Ovary (tissue), 9 donors: ENCODE results near the gene TAPT1. TPM values are rescaled to one million over a fixed set of nuclear protein-coding genes. Genes with fewer than 3 reads are reported as not detected.

ENCODE experiments used
- DNase-seq, 5 donors: peaks; one replicate each; pipeline ENCODE4 v3.0.0-alpha.2; 2019 to 2020
- H3K27ac ChIP-seq, 2 donors: fragments of 200-600 bp; one replicate each; pipeline versions ENCODE4 v1.5.1 to v1.8.0; 2019 to 2022
- H3K27me3 ChIP-seq: fragments of 200-600 bp; one replicate; pipeline ENCODE4 v1.8.0; 2022
- H3K36me3 ChIP-seq: fragments of 200-600 bp; sonication (generic); one replicate; pipeline ENCODE4 v1.5.1; 2019
- H3K4me1 ChIP-seq: one replicate; pipeline ENCODE4 v1.8.1; 2013; ENCODE audit warnings: mild to moderate bottlenecking, moderate library complexity; ENCODE audit not compliant: insufficient read depth
- H3K4me3 ChIP-seq: fragments of 200-600 bp; sonication (generic); one replicate; pipeline ENCODE4 v1.5.1; 2017
- H3K9me3 ChIP-seq, 2 donors: fragments of 200-600 bp in 1 of 2; sonication (generic) in 1 of 2; one replicate each; pipeline versions ENCODE4 v1.5.1 to v1.8.1; 2013 to 2019; ENCODE audit warnings: mild to moderate bottlenecking in 1 of 2, moderate library complexity in 1 of 2
- EP300 ChIP-seq: sonication (generic); formaldehyde crosslinking; IDR thresholded peaks from one replicate; pipeline ENCODE4 v1.6.1; 2017; ENCODE audit warnings: antibody characterized with exemption
- POLR2A ChIP-seq: fragments of 450-650 bp; IDR thresholded peaks from one replicate; pipeline ENCODE4 v1.6.1; 2017; ENCODE audit warnings: antibody characterized with exemption, mild to moderate bottlenecking, moderate library complexity
- WGBS, 3 donors: extraction: QIAGEN DNeasy Blood & Tissue Kit in 1 of 3; methylation state at CpG; one replicate each; pipeline versions ENCODE4 v1.1.5 to v1.1.7; 2013 to 2017; 5-methylcytosine and 5-hydroxymethylcytosine counted together
- intact Hi-C, 4 donors: fragments of 100-400 bp; cut with DNase I; formaldehyde crosslinking; loops; one replicate each; pipeline versions ENCODE4 v1.11.0 to v1.15.1; 2022 to 2023
- polyA plus RNA-seq, 2 donors: library from polyadenylated mRNA; stranded (reverse); fragments of 200-250 nt in 1 of 2; fragments of 350-450 nt in 1 of 2; fragmentation: Illumina TruSeq in 1 of 2; extraction: RNeasy Lipid Tissue Mini Kit (QIAGEN cat#74804) in 1 of 2; gene quantifications; one replicate each; pipeline ENCODE4 v1.2.3, GENCODE V29; 2013 to 2014
- small RNA-seq: library from RNA; depleted of rRNA; stranded (forward); fragments of <200 nt; gene quantifications from one replicate; pipeline ENCODE3, GENCODE V24; 2016
- total RNA-seq, 7 donors: library from RNA; depleted of rRNA in 2 of 7; stranded (reverse); fragments of >200 nt in 2 of 7; fragmentation: NEBNext Ultra II Directional in 3 of 7; extraction: Animal tissue kit (Norgen Biotek cat#: 25700) in 3 of 7; gene quantifications; one replicate each; pipeline versions ENCODE4 v1.1.0 to v1.2.4, GENCODE V29; 2016 to 2023
- TF ChIP-seq, protein P1 (sequence below), 3 donors: fragments of 450-650 bp in 2 of 3; fragments of 200-600 bp in 1 of 3; IDR thresholded peaks; one replicate each; pipeline versions ENCODE4 v1.5.1 to v1.8.0; 2016 to 2022; ENCODE audit warnings: antibody characterized with exemption in 3 of 3, mild to moderate bottlenecking in 1 of 3
- donor health status: DM: no; HTN: no; CAD: no; lungs with moderate emphysema.
- donor health status: DM: no; HTN: no; CAD: no.
- donor health status: Bipolar disorder and iron deficiency.
- donor health status: DM: yes; HTN: yes; CAD: no.
- donor health status: DM: no; HTN: no; CAD: no.
- donor health status: DM: yes; HTN: yes; CAD: no.

The TAPT1 gene
- total and polyA plus RNA-seq, 9 donors: 18.3 to 36.7 (median 27.2) TPM

- Histone ChIP-seq H3K36me3 (no peaks in the 10 kb centered on the region), H3K4me1 (no peaks in the 10 kb centered on the region), H3K27ac (no peak overlapping the region), H3K9me3 (no peaks in the 10 kb centered on the region), H3K27me3 (no peaks in the 10 kb centered on the region), H3K4me3 (no peak overlapping the region)
- DNase-seq: no peak
- 79 to 93% (median 81%) methylated on average over 3 of the region's 3 CpGs for WGBS, 3 donors
- intact Hi-C loops: no loop called here
- TF ChIP-seq EP300: no peak
- TF ChIP-seq, protein P1, sequence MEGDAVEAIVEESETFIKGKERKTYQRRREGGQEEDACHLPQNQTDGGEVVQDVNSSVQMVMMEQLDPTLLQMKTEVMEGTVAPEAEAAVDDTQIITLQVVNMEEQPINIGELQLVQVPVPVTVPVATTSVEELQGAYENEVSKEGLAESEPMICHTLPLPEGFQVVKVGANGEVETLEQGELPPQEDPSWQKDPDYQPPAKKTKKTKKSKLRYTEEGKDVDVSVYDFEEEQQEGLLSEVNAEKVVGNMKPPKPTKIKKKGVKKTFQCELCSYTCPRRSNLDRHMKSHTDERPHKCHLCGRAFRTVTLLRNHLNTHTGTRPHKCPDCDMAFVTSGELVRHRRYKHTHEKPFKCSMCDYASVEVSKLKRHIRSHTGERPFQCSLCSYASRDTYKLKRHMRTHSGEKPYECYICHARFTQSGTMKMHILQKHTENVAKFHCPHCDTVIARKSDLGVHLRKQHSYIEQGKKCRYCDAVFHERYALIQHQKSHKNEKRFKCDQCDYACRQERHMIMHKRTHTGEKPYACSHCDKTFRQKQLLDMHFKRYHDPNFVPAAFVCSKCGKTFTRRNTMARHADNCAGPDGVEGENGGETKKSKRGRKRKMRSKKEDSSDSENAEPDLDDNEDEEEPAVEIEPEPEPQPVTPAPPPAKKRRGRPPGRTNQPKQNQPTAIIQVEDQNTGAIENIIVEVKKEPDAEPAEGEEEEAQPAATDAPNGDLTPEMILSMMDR (IDR thresholded peaks at IDR 0.05): no peak
Measured at GRCh38 chr4:16113741-16114140, 112.5 kb downstream of the TAPT1 start.

GRCh38 chr4:16111533-16111932 is 114.7 kb downstream of the TAPT1 start:
- Histone ChIP-seq H3K27me3 (no peaks in the 10 kb centered on the region), H3K4me1 (no peaks in the 10 kb centered on the region), H3K4me3 (no peak overlapping the region), H3K36me3 (no peaks in the 10 kb centered on the region), H3K27ac (no peak overlapping the region), H3K9me3 (no peaks in the 10 kb centered on the region)
- DNase-seq: no peak
- 90 to 95% (median 90%) methylated on average over 5 of the region's 5 CpGs for WGBS, 3 donors
- intact Hi-C loops: no loop called here
- no peak for TF ChIP-seq EP300
- TF ChIP-seq, protein P1 (IDR thresholded peaks at IDR 0.05): no peak
- no peak for TF ChIP-seq POLR2A

DNA sequence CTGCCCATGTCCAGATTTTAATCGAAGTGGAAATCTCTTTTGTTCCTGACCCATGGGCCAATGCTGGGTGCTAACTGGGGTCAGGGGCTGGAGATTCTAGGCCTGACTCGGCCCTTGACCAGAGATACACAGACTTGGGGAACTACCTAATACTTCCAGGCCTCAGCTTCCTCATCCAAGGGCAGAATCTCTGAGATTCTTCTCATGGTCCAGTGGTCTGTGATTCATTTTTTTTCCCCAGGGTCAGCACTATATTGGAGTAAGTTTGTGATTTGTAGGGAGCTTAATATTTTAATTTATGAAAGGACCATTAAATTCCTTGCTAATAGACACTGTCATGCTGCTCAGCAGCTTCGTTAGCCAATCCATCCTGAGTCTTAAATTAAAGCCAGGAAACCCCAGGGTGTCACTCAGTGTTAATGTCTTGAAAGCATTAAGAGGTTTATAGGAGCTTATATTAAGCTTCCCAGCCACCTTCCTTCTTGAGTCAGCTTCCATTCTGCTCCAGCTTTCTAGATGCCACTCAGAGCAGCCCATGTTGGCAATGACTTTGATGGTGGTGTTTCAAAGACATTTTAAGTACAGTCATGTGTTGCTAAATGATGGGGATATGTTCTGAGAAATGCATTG is 115.5 kb downstream of the TAPT1 start:
- Histone ChIP-seq H3K36me3 (no peaks in the 10 kb centered on the region), H3K4me1 (no peaks in the 10 kb centered on the region), H3K9me3 (no peaks in the 10 kb centered on the region), H3K27me3 (no peaks in the 10 kb centered on the region), H3K27ac (no peak overlapping the region), H3K4me3 (no peak overlapping the region)
- intact Hi-C loops: no loop called here
- TF ChIP-seq EP300 (no peak), POLR2A (no peak)
- TF ChIP-seq, protein P1 (IDR thresholded peaks at IDR 0.05): no peak
- 77 to 81% (median 80%) methylated on average over 3 of the region's 3 CpGs for WGBS, 3 donors
- DNase-seq: no peak

Small RNA genes lying within 50 kb of the gene (small RNA-seq; reads per million reads assigned to genes)
- gene RPS21P4: not detected

Other genes starting within 250 kb of the TAPT1 start
- gene PROM1, start 142.4 kb downstream of the TAPT1 start, total RNA-seq: 1 to 10 TPM in 4 of 7 donors, under 1 TPM in 3; 0.18 to 3.3 (median 1.5) TPM
- gene PROM1, start 142.4 kb downstream of the TAPT1 start, polyA plus RNA-seq: under 1 TPM; 0.10 to 0.25 TPM